Uterus (tissue), 2 donors: Measurements from ENCODE around the gene ALOX15B.

ENCODE experiments used
- POLR2A ChIP-seq, 2 donors: fragments of 450-650 bp; IDR thresholded peaks; one replicate each; pipeline ENCODE4 v1.6.1; 2016; ENCODE audit warnings: antibody characterized with exemption in 2 of 2, mild to moderate bottlenecking in 1 of 2, moderate library complexity in 1 of 2
- TF ChIP-seq, protein P1 (sequence below), 4 experiments: fragments of 200-600 bp in 2 of 4; fragments of 450-650 bp in 2 of 4; sonication (generic) in 2 of 4; IDR thresholded peaks; one replicate each; pipeline ENCODE4 v1.5.1; 2016 to 2019; ENCODE audit warnings: antibody characterized with exemption in 4 of 4, mild to moderate bottlenecking in 2 of 4, moderate library complexity in 1 of 4

DNA sequence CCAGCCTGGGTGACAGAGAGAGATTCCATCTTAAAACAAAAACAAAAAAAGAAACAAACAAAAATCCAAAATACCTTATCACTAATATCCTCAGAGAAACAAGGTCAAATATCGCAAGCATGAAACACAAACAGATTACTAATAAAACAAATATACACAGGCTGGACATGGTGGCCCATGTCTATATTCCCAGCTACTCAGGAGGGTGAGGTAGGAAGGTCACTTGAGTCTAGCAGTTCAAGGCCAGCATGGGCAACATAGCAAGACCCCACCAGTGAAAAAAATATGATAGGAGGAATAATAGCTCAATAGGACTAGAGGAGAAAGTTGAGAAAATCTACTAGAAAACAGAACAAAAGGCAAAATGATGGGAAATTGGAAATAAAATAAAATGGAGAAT is 6.9 kb upstream of the ALOX15B start:
- TF ChIP-seq, protein P1, sequence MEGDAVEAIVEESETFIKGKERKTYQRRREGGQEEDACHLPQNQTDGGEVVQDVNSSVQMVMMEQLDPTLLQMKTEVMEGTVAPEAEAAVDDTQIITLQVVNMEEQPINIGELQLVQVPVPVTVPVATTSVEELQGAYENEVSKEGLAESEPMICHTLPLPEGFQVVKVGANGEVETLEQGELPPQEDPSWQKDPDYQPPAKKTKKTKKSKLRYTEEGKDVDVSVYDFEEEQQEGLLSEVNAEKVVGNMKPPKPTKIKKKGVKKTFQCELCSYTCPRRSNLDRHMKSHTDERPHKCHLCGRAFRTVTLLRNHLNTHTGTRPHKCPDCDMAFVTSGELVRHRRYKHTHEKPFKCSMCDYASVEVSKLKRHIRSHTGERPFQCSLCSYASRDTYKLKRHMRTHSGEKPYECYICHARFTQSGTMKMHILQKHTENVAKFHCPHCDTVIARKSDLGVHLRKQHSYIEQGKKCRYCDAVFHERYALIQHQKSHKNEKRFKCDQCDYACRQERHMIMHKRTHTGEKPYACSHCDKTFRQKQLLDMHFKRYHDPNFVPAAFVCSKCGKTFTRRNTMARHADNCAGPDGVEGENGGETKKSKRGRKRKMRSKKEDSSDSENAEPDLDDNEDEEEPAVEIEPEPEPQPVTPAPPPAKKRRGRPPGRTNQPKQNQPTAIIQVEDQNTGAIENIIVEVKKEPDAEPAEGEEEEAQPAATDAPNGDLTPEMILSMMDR (IDR thresholded peaks at IDR 0.05): no peak
- no peak for TF ChIP-seq POLR2A (IDR thresholded peaks at IDR 0.05)
